ENCODE results near the gene BANP. TPM values are rescaled to one million over a fixed set of nuclear protein-coding genes. Genes with fewer than 3 reads are reported as not detected.
"Not testable (repeated sequence)": the region's sequence is repeated elsewhere in the genome, so short reads cannot be mapped to it uniquely, and the experiment has no call there.

BANP gene
- total RNA-seq, 1 donor from 2014 or later, result 12.6 TPM

- intact Hi-C loops (cut with DNase I), result no loop called here
- DNase-seq, result no peak
- ATAC-seq (ENCODE audit: poor library complexity), result no peak
These were observed 26.2 kb upstream of the BANP start for GRCh38 chr16:87924811-87925670.

DNA sequence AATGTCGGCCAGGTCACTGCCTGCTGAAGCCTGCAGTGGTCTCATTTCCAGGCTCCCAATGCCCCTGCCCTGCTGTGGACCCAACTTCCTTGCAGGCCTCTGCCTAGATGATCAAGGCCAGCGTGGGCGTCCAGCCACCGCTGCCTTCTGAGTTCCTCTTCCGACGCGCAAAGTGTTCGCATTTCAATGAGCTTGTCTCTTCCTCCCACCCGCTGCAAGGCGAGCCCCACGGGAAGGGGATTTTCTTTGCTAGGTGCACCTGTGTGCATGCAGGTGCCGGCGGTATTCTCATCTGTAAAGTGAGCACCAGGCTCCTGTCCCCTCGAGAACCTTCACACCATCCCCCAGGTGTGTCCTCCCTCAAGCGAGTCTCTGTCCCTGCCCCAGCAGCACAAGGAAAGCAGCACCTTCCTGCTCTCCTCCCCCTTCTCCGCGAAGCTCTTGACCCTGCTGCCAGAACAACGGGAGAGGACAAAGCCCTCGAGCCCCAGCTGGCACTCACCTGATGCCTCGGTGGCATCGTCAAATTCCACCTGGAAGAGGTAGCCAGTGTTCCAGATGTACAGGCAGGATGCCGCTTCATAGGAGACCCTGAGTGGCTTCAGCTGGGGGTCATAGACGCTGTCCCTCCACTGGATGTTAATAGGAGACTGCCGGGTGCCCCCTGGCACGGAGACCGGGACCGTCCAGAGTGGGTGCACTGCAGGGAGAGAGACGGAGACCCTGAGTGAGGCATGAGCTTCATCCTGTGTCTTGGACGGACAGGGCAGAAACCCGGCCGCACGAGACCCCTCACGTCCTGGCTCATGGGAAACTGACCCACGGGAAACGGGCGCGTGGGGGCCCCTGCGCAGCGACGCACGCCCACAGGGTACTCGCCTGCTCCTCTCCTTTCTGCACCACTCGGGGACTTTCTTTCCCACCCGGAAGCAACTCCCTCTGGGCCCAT, 24.7 kb upstream of the BANP start:
- DNase-seq (no peak), ATAC-seq (ENCODE audit: poor library complexity) (no peak)
- intact Hi-C loops (cut with DNase I), result no loop called here

DNA sequence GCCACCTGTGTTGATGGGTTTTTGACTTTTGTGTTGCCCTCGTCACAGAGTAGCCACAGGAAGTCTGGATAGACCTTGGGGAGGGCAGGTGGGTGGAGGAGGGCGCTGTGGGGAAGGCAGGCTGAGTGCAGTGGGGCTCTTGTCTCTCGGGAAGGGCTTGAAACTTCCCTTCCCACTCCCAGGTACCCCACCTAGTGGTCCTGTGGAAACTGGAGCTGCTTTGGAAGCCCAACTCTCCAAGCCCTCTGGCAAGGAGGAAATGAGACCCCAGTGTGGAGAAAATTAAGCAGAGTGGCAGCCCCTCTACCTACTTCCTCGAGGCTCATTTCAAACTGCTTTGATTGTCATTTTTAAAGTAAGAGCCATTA, 24.1 kb upstream of the BANP start:
- DNase-seq (no peak), ATAC-seq (ENCODE audit: poor library complexity) (no peak)
- intact Hi-C loops (cut with DNase I), result no loop called here

DNA sequence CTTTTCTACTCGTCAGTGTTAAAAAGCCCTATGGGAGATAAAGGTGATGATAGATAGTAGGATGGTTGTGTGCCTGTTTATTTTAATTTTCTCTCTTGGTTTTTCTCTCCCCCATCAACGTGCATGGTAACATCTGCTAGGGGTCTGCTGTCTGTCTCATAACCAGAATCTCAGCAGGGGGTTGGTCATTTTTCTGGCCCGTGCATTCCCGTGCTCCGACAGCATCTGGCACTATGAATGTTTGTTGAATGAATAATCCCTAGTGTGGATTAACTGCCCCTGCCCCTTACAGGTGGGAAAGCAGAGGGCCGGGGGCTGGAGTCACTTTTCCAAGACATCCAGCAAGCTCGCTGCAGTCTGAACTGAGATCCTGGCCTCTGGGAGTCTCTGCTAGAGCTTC, 21.2 kb upstream of the BANP start:
- intact Hi-C loops (cut with DNase I), result no loop called here
- no peak for DNase-seq
- ATAC-seq (ENCODE audit: poor library complexity), result no peak

GRCh38 chr16:87930456-87930855, 20.8 kb upstream of the BANP start:
- intact Hi-C loops (cut with DNase I), result no loop called here
- no peak for ATAC-seq (ENCODE audit: poor library complexity)

GRCh38 chr16:87931504-87931903, 19.7 kb upstream of the BANP start:
- DNase-seq (peak; percentile 22), ATAC-seq (ENCODE audit: poor library complexity) (no peak)
- intact Hi-C loops (cut with DNase I), result no loop called here

More at GRCh38 chr16:87930456-87930855, 20.8 kb upstream of the BANP start:
- peak; percentile 15 for DNase-seq

DNA sequence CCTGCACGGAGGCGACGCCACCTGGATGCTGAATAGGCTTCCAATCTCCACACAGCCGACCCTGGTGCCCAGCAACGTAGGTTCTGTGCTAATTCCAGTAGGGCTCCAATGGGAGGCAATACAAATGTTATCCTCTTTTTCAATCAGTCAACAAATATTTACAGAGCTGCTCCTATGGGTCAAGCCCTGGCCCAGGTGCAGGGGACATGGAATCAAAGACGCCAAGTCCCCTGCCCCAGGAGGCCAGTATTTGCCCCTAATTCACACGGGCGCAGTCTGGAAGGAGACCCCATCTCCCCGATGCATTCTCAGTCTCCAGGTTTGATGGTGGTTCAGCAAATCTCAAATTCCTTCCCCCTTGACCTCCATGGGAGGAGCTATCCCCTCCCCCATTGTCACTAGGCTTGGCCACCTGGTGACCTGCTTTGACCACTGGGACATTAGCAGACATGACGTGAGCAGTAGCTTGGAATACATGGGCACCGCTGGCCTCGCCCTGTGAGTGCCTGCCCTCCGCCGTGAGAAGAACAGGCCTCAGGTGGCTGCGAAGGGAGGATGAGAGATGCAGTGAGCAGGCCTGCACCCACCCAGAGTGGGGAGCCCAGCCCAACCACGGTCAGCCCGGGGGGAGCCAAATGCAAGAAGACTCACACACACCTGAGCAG, 18.6 kb upstream of the BANP start:
- ATAC-seq (ENCODE audit: poor library complexity); intact Hi-C loops (cut with DNase I): not testable (repeated sequence)
- peak; percentile 37 for DNase-seq

DNA sequence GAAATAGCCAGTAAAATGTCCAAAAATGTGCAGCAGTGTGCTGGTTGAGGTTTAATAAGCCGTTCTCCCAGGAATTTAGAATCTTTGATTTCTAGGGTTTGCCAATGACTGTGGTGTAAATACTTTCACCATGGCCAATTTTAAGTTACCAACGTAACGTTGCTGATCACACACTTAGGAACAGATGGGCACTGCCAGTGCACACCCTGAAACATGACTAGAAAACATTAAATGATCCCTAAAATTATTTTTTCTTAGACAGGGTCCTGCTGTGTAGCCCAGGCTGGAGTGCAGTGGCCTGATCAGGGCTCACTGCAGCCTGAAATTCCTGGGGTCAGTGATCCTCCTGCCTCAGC, 18.1 kb upstream of the BANP start:
- no peak for ATAC-seq (ENCODE audit: poor library complexity)
- no peak for DNase-seq
- intact Hi-C loops (cut with DNase I), result no loop called here

DNA sequence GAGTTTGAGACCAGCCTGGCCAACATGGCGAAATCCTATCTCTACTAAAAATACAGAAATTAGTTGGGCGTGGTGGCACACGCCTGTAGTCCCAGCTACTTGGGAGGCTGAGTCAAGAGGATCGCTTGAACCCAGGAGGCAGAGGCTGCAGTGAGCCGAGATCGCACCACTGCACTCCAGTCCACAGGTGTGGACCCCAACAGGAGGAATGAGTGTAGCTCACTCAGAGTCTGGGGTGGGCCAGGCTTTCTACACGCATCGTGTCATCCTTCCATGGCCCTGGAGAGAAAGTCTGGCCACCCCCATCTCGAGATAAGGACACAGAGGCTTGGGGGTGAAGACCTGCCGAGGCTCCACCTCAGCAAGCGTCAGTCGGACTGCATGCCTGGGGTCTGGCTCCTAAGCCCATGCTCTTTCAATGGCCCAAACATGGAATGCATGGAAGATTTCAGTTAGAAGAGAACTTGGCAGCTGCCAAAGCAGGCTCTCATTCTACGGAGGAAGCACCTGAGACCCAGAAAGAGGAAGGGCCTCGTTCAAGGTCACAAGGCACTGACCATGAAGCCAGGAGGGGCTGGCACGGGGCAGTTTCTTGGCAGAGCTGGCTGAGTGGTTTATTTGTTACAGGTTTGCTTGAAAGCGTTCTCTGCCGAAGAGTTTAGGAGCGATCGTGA, 16.3 kb upstream of the BANP start:
- peak; percentile 17 for DNase-seq
- ATAC-seq (ENCODE audit: poor library complexity); intact Hi-C loops (cut with DNase I): not testable (repeated sequence)

GRCh38 chr16:87936016-87936374, 15.2 kb upstream of the BANP start:
- intact Hi-C loops (cut with DNase I); ATAC-seq (ENCODE audit: poor library complexity): not testable (repeated sequence)
- DNase-seq, result peak; percentile 16

DNA sequence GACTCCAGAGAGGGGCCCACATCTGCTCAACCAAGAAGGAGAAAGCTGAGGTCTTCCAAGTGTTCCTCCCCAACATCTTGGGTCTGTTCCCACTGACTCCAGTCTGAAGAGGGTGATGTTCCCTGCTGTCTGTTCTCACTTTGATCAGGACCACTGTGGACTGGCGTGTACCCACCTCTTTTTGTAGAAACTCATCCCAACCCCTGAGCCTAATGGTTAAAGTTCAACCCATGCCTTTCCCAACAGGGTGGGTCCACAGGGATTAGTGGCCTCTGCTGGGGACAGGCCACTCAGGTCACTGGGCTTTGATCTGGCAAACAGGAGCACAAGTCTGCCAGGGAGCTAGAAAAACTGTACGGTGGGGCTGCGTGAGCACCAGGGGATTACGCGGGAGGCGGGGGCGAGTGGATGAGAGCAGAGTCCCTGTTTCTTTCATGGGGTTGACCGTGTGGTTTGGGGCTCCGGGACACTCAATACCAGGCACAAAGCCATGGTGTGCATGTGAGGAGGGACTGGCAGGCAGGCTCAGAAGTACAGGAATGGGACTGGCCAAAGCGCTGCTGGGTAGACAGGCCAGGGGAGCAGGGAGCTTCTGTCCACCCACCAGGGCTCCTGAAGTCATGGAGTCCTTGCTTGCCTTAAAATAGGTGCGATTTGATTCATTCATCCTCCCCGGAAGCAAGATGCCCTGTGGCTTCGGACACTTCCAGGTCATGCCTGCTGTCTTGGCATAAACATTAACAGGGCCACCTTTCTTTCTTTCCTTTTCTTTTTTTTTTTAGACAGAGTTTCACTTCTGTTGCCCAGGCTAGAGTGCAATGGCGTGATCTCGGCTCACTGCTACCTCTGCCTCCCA, 14.6 kb upstream of the BANP start, which contains the start of gene CA5A:
CA5A (minus strand) TSS at position 155 of the 856 bp plus-strand sequence; CDS start at position 76, 79 bp downstream.
- no peak for ATAC-seq (ENCODE audit: poor library complexity)
- intact Hi-C loops (cut with DNase I), result no loop called here

DNA sequence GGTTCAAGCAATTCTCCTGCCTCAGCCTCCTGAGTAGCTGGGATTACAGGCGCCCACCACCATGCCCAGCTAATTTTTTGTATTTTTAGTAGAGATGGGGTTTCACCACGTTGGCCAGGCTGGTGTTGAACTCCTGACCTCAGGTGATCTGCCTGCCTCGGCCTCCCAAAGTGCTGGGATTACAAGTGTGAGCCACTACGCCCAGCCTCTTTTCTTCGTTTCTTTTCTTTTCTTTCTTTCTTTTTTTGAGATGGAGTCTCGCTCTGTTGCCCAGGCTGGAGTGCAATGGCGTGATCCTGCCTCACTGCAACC, 14.0 kb upstream of the BANP start:
- intact Hi-C loops (cut with DNase I); ATAC-seq (ENCODE audit: poor library complexity); DNase-seq: not testable (repeated sequence)

More for the DNA sequence above, 14.6 kb upstream of the BANP start, which contains the start of gene CA5A:
- DNase-seq, result peak; percentile 14

GRCh38 chr16:87938412-87938949, 12.8 kb upstream of the BANP start:
- DNase-seq (no peak), ATAC-seq (ENCODE audit: poor library complexity) (no peak)
- intact Hi-C loops (cut with DNase I), result no loop called here

DNA sequence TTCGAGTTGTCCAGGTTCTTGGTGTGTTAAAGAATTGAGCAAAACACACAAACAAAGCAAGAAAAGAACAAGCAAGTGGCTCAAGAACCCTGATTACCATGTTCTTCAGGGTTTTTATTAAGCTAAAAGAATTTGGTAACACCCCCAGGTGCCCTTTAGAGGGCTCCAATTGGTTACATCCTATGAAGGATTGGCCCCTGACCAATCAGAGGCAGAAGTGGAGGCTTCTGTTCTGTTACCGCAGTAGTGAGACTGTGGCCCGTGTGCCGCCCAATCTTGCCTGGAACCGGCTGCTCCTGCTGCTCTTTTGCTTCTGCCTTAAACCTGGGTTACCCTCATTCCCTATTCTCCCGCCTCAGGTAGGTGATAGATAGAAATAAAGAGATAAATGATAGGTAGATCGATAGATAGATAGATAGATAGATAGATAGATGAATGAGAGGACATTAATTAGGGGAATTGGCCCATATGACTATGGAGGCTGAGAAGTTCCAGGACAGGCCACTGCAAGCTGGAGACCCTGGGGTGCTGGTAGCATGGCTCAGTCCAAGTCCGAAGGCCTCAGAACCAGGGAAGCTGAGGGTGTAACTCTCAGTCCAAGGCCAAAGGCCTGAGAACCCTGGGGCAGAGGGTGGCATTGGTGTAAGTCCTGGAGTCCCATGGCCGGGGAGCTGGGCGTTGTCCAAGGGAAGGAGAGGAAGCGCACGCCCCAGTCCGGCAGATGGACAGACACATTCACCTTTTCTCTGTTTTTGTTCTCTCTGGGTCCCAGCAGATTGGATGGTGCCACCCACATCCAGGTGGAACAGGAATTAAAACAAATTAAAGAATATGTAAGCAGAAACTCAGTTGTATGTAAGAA, 11.4 kb upstream of the BANP start:
- ATAC-seq (ENCODE audit: poor library complexity) (no peak), DNase-seq (no peak)
- intact Hi-C loops (cut with DNase I), result no loop called here

GRCh38 chr16:87942680-87943079, 8.6 kb upstream of the BANP start:
- intact Hi-C loops (cut with DNase I), result no loop called here
- ATAC-seq (ENCODE audit: poor library complexity), result no peak

DNA sequence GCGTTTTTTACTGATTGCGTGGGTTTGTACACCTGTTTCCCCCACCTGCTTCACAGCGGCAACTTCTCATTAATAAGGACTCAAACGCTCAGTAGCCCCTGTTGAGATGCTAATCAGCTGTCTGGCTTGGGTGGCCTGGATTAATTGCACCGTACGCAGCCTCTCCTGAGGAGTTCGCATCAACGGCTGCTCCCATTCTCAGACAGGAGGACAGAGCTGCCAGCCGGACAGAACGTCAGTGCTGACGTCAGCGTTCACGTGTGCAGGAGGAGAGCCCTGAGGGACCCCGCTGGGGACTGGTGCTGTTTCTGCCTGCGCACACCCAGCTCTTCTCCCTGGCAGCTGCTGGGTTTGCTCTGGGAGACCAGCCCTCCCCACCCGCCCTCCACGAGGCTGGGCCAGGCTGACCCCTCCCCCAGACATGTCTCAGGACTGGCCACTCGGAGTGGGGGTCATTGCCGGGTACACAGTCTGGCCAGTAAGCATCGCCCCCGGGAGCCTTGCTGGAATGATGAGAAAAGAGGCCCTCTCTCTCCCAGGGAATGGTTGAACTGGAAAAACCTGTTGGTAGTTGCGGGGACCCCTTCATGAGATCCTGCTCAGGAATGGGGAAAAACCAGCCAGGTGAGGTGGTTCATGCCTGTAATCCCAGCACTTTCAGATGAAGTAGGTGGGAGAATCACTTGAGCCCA, 5.7 kb upstream of the BANP start:
- ATAC-seq (ENCODE audit: poor library complexity), result peak; percentile 86

More at GRCh38 chr16:87942680-87943079, 8.6 kb upstream of the BANP start:
- no peak for DNase-seq

More for the DNA sequence above, 5.7 kb upstream of the BANP start:
- DNase-seq, result peak; percentile 82
- intact Hi-C loops (cut with DNase I), result no loop called here

All from Right ventricle myocardium superior (tissue), 1 donor.